Sigmoid colon (tissue), 4 donors: Measurements from ENCODE around the gene COL12A1.

Experiments used
- EP300 ChIP-seq, 4 donors: sonication (generic); formaldehyde crosslinking; IDR thresholded peaks; one replicate each; pipeline ENCODE4 v1.6.1; 2017; ENCODE audit warnings: antibody characterized with exemption in 4 of 4
- POLR2A ChIP-seq, 2 donors: fragments of 450-650 bp; IDR thresholded peaks; one replicate each; pipeline ENCODE4 v1.6.1; 2016; ENCODE audit warnings: antibody characterized with exemption in 2 of 2, mild to moderate bottlenecking in 2 of 2, moderate library complexity in 2 of 2
- POLR2AphosphoS5 ChIP-seq, 4 donors: sonication (generic); formaldehyde crosslinking; IDR thresholded peaks; one replicate each; pipeline ENCODE4 v1.6.1; 2017; ENCODE audit warnings: antibody characterized with exemption in 4 of 4
- TF ChIP-seq, protein P1 (sequence below), 4 experiments: fragments of 450-650 bp in 3 of 4; fragments of 200-600 bp in 1 of 4; IDR thresholded peaks; one replicate each; pipeline ENCODE4 v1.5.1; 2016 to 2019; ENCODE audit warnings: antibody characterized with exemption in 4 of 4, mild to moderate bottlenecking in 3 of 4, moderate library complexity in 2 of 4

GRCh38 chr6:75130784-75131183 is 75.1 kb downstream of the COL12A1 start:
- no peak for TF ChIP-seq POLR2AphosphoS5 (IDR thresholded peaks at IDR 0.05)
- TF ChIP-seq, protein P1, sequence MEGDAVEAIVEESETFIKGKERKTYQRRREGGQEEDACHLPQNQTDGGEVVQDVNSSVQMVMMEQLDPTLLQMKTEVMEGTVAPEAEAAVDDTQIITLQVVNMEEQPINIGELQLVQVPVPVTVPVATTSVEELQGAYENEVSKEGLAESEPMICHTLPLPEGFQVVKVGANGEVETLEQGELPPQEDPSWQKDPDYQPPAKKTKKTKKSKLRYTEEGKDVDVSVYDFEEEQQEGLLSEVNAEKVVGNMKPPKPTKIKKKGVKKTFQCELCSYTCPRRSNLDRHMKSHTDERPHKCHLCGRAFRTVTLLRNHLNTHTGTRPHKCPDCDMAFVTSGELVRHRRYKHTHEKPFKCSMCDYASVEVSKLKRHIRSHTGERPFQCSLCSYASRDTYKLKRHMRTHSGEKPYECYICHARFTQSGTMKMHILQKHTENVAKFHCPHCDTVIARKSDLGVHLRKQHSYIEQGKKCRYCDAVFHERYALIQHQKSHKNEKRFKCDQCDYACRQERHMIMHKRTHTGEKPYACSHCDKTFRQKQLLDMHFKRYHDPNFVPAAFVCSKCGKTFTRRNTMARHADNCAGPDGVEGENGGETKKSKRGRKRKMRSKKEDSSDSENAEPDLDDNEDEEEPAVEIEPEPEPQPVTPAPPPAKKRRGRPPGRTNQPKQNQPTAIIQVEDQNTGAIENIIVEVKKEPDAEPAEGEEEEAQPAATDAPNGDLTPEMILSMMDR (IDR thresholded peaks at IDR 0.05) = no peak
- no peak for TF ChIP-seq POLR2A (IDR thresholded peaks at IDR 0.05)
- no peak for TF ChIP-seq EP300 (IDR thresholded peaks at IDR 0.05)
